Astrocyte of the spinal cord (primary cell): ENCODE results near the gene PGS1.

ENCODE experiments used
- DNase-seq: peaks from one replicate; pipeline ENCODE4 v3.0.0; 2011; ENCODE audit warnings: low read depth, low spot score
- H3K4me3 ChIP-seq: 2 replicates; pipeline ENCODE4 v1.5.1; 2011; ENCODE audit warnings: low read depth, mild to moderate bottlenecking, low read length, moderate library complexity
- CTCF ChIP-seq: IDR thresholded peaks from 2 replicates; pipeline ENCODE4 v1.5.1; 2012; ENCODE audit warnings: low read depth, mild to moderate bottlenecking, low read length, inconsistent platforms
- in situ Hi-C: cut with HindIII; loops from 2 replicates; pipeline ENCODE4 v1.10.0; 2017; ENCODE audit warnings: low sequenced_read_pairs

Gene PGS1

GRCh38 chr17:78347453-78347852, 31.0 kb upstream of the PGS1 start:
- no peak overlapping the region for H3K4me3 ChIP-seq

DNA sequence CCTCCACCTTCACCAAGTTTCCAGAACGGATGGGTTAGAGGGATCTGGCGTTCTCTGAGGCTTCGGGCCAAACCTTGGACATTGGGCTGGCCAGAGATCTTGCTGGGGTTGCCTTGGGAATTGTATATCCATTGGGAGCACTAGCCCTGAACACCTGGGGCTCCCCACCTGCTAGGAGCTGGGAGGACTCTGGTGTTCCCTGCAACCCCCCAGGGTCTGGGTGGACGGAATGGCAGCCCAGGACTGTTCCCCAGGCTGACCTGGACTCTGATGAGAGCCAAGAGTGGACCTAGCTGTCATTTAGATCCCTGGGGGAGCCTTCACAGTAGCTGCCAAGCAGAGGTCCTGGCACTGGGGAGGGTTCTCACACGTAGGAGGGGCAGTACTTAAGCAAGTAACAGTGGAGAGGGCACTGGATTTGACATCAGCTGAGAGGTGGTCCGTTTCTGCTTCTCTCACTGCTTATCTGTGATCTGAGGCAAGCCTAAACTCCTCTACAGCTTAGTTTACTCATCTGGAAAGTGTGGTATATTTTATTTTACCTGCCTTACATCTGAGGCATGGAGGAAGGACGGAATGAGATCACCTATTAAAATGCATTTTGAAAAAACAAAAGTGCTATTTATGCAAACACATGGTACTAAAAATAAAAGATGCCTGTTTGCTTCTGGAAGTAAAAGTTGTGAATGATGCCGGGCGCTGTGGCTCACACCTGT, 30.2 kb upstream of the PGS1 start:
- in situ Hi-C loops, result no loop called here
- H3K4me3 ChIP-seq, result no peak overlapping the region
- no peak for TF ChIP-seq CTCF
- no peak for DNase-seq

More at GRCh38 chr17:78347453-78347852, 31.0 kb upstream of the PGS1 start:
- TF ChIP-seq CTCF, result no peak
- no peak for DNase-seq
- in situ Hi-C loops, result no loop called here

DNA sequence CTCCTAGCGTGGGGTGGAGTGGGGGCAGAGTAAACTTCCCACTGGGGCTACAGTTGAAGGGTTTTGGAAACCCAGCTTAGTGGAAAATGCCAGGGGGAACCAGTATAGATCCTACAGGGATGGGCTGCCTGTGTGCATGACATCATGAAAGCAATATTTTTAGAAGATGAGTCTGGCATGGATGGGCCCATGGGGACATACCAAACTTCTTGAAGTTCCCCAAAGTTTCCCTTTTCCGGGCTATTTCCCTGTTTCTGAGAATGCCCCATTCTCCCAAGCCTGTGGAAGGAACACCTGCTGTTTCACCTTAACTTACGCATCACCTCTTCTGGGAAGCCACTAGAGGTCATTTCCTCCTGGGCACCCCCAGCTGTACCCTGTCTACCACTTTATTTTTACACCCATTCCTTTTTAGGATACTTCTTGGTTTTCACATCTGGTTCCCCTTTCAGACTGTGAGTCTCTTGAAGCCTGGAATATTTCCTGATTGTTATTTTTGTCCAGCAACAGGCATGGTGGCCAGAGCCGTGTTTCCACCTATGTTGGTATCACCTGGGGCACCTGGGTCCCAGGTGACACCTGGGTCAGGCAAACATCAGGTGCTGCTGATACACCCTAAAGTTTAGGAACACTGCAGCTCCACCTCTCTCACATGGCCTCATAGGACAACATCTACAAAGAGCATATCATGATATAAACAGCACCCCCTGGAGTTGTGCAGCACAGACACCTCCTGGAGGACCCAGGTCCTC, 28.4 kb upstream of the PGS1 start:
- TF ChIP-seq CTCF, result no peak
- in situ Hi-C loops, result no loop called here
- no peak for DNase-seq
- no peak overlapping the region for H3K4me3 ChIP-seq

GRCh38 chr17:78351449-78352006, 26.9 kb upstream of the PGS1 start:
- DNase-seq, result peak; percentile 89
- TF ChIP-seq CTCF, result no peak
- H3K4me3 ChIP-seq, result no peak overlapping the region
- in situ Hi-C loops, result no loop called here

GRCh38 chr17:78353834-78354233, 24.6 kb upstream of the PGS1 start:
- in situ Hi-C loops, result no loop called here
- no peak for TF ChIP-seq CTCF
- H3K4me3 ChIP-seq, result no peak overlapping the region
- DNase-seq, result no peak

GRCh38 chr17:78355045-78355641, 23.3 kb upstream of the PGS1 start:
- no peak overlapping the region for H3K4me3 ChIP-seq
- TF ChIP-seq CTCF, result no peak
- peak; percentile 35 for DNase-seq
- in situ Hi-C loops, result no loop called here
